Stimulated activated CD4-positive, alpha-beta T cell treated with anti-CD3 and anti-CD28 coated beads, Interleukin-2, amount 100 ng/mL, for 24 hours (primary cell): Measurements from ENCODE around the gene HSPA8.
A peak's percentile ranks its signal among the peaks of the same experiment; 100 is the strongest.
"Not testable (repeated sequence)": the region's sequence is repeated elsewhere in the genome, so short reads cannot be mapped to it uniquely, and the experiment has no call there.

Source experiments
- DNase-seq, 2 donors: peaks; one replicate each; pipeline ENCODE4 v3.0.0-alpha.2; 2020

The HSPA8 gene

DNA sequence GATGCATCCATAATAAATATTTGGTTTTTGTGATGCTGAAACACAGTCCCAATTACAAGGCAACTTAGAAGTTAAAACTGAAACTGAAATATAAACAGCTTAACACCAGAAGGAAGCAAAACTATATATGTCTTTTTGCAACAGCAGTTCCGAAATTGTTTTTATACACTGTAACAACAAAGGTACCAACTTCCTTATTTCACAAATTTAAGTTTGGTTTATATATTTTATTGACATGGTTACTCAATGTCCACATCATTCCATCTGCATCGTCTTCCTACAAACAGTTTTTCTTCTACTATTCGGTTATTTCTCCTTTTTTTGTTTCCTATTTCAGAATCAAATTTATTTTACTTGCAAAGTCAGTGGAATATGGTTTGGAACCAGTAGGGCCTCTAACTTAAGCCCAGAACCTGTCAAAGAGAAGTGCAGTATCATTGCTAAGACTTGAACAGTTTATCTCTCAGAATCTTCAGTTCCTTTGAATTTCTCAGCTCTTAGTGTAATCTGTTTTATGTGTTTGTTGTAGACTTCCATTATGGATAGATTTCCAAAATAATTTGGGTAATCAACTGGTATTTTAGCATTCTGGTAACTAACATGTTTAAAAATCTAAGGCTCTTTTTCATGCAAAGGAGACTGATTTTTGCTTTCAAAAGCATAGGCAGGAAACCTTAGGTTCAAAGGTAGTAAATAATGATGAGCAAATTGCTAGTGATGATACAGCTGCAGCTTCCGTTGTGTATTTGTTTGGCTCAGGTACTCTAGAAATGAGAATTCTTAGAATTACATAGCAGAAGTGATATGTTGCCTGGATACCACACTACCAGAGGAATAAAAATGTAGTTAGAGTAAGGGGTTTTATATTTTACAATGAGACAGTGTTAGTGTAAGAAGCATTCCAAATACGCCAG is 8.2 kb upstream of the HSPA8 start:
- DNase-seq, result no peak

DNA sequence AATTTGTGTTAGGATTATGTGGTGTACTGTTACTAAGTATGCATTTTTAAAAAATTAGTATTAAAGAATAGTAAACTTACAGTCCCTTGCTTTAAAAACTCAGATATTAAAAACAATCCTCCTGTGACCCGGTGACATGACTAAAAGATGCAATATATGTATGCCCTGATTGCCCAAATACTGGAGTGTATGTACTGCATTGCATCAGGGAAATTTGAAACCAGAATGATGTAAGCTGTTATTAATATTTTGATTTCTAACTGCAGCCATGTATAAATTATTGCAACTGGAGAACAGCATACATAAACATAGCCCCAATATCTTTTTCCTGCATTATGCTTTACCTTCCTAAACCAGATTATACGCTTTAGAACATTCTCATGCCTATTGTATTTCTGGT is 3.7 kb upstream of the HSPA8 start:
- no peak for DNase-seq

DNA sequence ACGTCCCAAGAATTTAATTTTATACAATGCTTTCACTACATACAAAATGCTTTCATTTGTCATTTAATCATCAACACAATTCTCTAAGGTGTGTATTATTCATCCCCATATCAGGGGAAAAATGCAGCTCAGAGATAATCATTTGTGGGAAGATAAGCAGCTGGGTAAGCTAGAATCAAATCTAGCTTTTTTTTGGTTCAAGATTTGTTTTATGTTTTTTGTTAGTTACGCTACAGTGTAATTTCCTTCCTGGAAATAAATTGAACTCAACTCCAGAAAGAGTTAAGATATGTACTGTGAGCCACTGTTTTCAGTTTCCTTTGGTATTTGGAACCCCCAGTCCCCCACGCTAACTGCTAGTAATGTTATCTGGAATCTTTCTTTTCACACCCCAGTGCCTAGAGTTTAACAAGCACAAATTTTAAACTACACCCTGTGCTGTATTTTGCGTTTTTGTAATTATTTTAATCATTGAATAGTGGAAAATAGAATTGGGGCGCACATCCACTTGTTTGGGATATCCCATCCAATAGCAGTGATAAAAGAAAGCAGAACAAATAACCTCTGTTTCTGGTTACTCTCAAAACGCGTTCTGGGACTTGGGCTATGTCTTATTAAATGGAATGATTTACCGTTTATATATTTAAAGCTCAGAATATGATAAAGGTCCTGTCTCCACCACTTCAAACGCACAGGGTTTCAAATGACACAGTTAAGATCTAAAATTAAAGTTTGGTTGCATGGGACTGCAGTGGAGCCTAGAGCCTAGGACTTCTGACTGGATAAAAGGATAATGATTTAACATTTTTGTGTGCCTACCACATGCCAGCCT is 2.1 kb upstream of the HSPA8 start:
- DNase-seq, result peak in 1 of 2 donors; percentile 41

DNA sequence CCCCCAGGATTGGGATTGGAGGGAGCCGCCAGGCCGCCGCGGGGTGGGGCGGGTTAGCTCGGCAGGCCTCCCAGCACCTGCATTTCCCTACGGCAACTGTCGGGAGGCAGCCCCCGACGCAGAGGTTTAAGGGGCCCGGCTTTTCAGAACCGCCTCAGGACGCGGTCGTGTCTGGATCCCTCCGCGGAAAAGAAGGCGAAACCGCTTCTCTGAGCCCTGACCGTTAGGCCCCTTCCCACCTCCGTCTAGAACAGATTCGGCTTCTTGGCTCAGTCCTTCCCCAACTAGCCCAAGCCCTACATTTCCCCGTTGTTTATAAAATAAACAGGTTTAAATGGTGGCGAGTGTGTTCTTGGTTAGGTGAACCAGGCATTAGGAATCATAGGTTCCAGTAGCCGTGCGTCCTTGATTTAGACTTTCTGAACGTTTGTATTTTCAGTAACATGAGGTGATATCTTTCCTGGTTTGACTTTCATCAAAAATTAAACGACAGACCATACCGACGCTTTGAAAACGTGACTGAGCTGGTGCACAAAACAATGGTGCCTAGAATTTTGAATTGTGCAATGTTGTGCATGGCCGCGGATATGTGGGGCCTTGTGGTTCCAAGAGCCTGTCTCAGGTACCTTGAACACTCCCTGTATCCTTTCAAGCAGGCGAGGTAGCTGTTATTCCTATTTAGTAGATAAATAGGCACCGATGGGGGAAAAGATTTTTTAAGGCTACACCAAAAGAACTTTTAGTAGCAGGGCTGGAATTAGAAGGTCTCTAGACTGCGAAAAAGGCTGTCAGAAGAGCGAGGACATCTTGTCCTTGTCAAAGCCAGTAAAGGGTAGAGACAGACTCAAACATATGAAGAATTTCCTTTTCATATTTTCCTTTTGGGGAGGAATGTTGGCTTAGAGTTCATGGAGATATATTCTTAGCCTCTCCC is 1.2 kb upstream of the HSPA8 start:
- DNase-seq, result peak; percentile 44 to 56

DNA sequence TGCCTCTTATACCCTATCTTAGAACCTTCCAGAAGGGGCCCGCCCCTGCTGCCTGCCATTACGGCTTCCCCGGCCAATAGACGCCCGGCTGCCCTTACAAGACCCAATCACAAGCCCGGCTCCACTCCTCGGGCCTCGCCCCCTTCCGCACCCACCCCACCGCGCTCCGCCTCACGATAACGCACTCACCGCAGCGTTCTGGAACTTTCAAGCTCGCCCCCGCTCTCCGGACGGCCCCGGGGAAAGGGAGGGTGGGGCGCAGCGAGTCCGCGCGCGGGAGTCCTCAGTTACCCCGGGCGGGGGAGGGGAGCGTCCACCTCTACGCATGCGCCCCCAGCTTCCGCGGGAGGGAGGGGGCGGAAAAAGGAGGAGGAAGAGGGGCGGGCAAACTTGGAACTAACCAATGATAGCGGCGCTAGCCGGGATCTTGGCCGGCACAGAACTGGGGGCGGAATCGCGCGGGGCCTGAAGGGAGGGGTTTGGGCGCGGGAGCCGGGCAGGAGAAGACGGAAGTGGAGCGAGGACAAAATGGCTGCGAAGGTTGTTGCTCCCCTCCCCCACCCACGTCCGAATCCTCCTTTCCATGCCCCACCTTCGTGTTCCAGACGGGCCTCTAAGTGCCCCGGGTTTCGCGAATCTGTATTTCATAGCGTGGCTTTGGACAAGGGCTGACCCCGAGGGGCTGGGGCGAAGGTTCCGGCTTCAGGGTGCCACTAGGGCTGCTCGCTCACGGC is 389 bp upstream of the HSPA8 start:
- peak; percentile 99 to 100 for DNase-seq

DNA sequence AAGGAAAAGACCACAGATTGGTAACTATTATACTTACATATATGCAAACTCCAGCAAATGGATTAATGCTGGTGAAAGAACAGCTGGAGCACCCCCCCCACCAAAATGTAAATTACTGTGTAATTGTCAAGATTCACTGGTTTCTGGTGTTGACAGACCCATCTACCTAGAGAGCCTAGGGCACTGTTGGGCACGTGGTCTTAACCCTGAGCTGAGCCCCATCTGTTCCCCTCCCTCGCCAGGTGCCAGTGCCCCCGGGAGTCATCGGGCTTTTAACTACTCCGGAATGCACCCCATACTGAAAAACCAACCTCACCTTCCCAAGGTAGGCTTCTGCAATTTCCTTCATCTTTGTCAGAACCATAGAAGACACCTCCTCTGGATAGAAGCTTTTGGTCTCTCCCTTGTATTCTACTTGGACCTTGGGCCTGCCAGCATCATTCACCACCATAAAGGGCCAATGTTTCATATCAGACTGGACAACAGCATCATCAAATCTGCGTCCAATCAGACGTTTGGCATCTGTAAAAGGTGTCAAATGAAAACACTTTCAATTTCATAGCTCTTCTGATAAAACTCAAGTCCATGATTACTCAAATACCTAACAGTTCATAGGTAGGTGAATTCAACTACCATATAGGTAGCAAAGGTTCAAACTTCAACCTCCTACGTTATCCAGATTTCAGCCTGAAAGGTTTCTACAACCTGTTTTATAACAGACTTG is 1.5 kb downstream of the HSPA8 start:
- peak; percentile 43 to 53 for DNase-seq

DNA sequence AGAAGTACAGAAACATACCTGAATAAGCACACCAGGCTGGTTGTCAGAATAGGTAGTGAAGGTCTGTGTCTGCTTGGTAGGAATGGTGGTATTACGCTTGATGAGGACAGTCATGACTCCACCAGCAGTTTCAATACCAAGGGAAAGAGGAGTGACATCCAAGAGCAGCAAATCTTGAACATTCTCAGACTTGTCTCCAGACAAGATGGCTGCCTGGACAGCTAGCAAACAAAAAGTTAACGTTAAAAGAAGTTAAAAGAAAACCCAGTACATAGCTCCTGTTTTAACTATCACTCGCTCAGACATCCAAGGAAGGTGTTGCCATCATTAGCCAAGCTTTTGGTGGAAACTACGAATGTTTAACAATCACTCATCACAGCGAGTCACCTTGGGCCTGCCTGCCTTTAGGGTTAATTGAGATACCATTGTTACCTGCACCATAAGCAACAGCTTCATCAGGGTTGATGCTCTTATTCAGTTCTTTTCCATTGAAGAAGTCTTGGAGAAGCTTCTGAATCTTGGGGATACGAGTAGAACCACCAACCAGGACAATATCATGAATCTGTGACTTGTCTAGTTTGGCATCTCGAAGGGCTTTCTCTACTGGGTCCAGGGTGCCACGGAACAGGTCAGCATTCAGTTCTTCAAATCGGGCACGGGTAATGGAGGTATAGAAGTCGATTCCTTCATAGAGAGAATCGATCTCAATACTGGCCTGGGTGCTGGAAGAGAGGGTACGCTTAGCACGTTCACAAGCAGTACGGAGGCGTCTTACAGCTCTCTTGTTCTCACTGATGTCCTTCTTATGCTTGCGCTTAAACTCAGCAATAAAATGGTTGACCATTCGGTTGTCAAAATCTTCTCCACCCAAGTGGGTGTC is 2.7 kb downstream of the HSPA8 start:
- not testable (repeated sequence) for DNase-seq

DNA sequence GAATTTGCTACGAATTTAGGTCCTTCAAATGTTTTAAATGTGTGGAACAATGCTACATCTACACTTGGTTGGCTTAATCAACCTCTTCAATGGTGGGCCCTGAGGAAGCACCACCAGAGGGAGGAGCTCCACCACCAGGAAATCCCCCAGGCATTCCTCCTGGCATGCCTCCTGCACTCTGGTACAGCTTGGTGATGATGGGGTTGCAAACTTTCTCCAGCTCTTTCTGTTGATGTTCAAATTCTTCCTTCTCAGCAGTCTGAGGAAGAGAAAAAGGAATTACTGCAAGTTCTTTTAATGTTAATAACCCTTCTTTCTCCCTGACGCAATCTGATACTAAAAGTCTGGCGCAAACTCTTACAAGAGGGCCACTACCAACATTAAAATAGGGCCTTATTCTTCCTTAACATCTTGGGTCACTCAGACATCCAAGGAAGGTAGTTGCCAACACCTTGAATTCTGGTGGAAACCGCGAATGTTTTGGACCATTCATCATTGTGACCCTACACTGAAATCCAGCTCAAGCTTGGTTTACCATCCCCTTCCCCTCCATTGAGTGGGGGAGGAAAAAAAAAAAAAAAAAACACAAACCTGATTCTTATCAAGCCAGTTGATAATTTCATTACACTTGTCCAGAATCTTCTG is 4.2 kb downstream of the HSPA8 start:
- no peak for DNase-seq

DNA sequence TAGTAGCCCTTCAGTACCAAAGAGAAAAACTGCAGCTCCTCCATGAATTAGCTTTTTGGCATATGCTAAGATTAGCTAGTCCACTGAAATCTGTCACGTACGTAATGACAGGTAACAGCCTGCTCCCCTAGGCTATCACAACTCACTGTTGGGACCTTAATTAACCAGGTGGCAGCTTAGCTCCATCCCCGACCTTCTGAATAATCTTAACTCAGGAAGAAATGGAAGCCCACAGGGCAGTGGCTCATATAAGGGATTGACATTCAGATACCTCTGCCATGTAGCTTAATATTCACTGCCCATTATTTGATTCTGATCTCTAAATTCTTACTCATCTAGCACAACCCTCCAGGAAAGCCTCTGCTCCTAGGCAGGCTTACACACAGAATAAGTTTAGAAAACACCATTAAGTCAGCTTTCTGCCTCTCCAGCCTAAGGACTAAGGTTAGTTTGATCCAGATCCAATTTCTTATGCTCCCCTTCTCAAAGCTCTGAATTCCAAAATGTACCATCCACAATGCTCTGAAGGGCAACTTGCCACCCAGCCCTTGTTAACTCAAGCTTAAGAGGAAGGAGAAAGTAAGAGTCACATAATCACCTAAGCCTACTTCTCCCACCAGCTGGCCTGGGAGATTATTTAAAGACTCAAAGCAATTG is 5.0 kb downstream of the HSPA8 start:
- no peak for DNase-seq

DNA sequence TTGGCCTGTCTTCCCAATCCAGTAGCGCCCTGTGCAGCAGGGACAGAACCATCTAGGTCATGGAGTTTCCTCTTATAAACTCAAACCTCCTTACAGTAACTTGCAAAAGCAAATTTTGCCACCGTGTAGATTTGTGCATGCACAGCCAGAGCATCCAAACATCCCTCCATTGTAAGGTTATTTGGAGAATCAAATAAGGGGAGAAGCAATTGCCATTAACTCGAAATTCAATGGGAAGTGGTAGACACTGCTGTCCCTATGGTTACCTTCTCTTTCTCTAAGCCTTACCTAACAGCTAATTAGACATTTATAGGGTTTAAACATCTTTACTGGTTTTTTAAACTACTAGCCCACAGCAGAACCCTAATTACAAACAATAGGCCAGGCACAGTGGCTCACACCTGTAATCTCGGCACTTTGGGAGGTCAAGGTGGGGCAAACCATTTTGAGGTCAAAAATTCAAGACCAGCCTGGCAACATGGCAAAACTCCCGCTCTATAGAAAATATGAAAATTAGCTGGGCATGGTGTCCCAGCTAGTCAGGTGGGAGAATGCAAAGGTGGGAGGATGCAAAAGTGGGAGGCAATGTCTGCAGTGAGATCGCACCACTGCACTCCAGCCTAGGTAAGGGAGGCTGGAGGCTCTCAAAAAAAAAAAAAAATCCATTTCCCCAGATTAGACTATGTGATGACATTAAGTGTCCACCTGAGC is 6.6 kb downstream of the HSPA8 start:
- peak in 1 of 2 donors; percentile 31 for DNase-seq

DNA sequence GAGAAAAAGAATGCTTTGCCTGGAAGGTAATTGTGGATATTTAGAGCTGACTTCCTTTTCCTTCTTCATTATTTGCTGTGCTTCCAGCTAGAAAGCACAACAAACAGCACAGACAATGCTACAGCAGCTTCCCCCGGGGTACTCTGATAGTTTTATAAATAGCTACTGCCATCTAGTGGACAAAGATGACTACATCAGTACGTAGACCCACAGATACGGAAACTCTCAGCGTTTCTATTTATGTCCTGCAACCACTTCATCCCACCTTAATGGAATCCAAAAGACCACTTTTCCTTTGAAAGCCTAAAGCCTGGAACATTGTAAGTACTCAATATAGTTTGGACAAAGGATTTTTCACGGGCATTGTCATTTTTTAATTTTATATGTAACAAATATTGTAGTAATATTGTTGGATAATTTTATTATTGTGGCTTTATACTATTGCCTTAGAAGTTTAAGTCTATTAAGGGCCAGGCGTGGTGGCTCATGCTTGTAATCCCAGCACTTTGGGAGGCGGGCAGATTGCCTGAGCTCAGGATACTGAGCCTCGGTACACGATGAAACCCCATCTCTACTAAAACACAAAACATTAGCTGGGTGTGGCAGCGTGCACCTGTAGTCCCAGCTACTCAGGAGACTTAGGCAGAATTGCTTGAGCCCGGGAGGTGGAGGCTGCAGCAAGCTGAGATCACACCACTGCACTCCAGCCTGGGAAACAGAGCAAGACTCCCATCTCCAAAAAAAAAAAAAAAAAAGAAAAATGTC is 7.5 kb downstream of the HSPA8 start:
- peak in 1 of 2 donors; percentile 46 for DNase-seq

DNA sequence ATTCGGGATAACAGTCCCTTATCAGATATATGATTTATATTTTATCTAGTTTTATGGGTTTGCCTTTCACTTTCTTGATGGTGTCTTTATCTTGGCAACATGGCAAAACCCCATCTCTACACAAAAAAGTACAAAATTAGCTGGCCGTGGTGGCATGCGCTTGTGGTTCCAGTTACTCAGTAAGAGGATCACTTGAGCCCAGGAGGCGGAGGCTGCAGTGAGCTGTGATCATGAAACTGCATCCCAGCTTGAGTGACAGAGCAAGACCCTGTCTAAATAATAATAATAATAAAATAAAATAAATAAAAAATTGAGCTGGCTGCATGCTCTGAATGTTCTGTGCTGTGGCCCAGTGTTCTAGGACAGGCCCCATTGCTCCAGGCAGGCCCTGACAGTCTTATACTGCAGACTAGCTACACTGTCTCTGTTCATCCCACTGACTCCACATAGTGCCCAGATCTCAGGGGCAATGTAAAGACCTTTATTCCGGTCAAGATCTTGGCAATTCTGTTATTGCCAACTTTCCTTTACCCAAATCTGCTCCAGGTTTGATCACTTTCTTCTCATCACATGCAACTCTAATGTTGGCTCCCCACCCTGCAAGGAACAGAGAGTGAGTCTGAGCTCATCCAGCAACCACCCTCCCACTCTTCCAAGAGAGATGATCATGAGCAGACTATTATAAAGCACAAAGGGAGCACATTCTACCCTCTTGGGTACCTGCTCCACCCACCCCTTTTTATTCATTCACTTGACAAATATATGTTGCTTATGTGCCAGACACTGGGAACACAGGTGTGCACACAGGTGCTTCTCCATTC is 8.8 kb downstream of the HSPA8 start:
- peak in 1 of 2 donors; percentile 46 for DNase-seq

DNA sequence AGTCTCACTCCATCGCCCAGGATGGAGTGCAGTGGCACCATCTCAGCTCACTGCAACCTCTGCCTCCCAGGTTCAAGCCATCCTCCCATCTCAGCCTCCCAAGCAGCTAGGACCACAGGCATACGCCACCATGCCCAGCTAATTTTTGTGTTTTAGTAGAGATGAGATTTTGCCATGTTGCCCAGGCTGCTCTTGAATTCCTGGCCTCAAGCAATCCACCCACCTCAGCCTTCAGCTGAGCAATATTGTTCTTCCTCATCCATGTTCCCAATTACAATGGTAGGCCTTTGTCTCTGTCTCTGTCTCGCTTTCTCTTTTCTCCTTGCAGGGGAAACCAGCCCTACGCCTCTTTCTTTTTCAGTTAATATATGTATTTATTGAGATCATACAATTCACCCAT is 10.3 kb downstream of the HSPA8 start:
- no peak for DNase-seq

DNA sequence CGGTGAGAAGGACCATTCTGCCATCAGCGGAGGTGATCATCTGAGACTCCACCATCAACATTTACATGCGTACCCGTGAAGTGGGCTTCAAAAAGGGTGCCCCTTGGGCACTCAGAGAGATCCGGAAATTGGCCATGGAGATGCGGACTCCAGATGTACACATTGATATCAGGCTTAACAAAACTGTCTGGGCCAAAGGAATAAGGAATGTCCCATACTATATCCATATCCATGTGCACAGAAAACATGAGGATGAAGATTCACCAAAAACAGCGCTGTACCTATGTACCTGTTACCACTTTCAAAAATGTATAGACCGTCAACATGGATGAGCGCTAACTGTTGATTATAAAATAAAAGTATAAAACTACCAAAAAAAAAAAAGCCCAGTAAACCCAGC is 10.8 kb downstream of the HSPA8 start:
- DNase-seq, result no peak

DNA sequence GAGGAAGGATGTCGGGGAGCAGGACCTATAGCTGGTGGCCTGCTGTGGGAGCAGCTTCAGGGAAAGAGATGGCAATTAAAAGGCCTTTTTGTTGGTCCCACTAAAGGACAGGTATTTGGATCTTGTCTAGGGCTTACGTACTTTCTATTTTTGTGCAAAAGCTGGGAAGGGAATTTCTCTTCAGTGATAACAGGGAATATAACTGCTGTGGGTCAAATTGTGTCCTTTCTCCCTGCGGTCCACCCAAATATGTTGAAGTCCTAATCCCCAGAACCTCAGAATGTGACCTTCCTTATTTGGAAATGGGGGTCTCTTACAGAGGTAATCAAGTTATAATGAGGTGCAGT is 14.0 kb downstream of the HSPA8 start:
- DNase-seq, result no peak

DNA sequence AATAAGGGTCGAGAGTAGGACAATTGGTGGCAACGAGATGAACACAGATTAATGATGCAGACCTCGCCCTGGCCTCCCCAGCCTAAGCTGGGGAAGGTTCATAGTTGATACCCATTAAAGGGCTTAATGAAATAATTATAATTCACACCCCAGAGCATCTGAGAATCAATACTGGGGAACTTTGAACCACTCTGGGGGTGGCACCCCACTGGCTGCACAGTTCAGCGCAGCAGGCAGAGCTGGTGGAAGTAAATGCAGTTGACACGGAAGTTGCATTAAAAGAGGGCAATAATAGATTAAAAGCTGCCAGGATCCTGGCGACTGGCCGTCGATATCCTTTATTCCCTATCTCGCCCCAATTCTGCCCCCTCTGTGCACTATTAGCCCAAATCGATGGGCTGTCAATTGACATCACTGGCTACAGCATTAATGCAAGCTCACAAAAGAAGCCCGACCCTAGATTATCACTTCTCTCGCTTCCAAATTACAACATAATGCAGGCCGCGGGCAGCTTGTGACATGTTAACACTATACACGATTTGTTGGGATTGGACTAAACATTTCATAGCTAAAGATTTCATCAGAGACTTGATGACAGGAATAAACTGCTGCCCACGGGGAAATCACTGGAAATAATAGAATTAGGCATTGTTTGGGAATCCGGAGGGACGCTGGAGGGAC is 14.5 kb downstream of the HSPA8 start:
- DNase-seq, result no peak
